ENCODE data around the gene ABLIM1.

- TF ChIP-seq CTCF (IDR thresholded peaks at IDR 0.05 in 8 of 11, conservative IDR thresholded peaks at IDR 0.05 in 3 of 11): peak in 10 of 11 experiments; percentile 6 to 64 (median 53)
- TF ChIP-seq POLR2AphosphoS5 (IDR thresholded peaks at IDR 0.05): no peak
- TF ChIP-seq POLR2A (IDR thresholded peaks at IDR 0.05): no peak
Measured at GRCh38 chr10:114550756-114551635, 107.1 kb downstream of the ABLIM1 start.
